Measurements from ENCODE around the gene NTMT1.
"Not testable (repeated sequence)": the region's sequence is repeated elsewhere in the genome, so short reads cannot be mapped to it uniquely, and the experiment has no call there.

Gene NTMT1

DNA sequence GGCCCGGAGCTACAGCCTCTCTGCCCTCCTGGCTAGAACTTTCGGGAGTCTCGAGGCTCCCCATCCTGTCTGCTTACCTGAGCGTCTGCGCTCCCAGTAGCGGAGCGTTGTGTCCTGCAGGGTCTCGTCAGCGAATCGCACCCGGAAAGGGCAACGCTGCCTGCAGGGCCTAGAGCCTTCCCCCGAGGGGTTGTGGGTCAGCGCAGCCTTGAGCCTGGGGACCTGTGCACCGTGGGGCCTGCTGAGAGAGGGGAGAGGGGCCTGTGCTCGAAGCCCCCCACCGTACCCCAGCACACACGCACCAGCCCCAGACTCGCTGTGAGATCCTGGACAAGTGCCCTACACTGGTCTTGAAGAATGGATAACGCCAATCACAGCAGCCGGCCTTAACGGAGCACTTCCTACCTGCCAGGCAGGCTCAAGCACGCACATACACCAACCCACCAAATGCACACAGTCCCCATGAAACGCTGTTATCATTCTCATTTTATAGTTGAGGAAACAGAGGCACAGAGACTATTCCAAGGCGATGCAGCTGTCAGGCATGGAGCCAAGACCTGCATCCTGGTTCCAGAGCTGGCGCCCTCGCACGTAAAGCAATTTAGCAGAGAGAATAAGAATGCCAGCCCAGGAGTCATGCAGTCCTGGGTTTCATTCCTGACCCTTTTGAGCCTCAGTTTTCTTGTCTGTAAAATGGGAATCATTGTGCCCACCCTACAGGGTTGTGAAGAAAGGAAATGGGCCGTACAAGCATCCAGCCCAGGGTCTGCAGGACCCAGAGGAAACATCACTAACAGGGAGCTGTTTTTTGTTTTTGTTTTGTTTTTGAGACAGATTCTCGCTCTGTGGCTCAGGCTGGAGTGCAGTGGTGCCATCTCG lies 10.3 kb upstream of the NTMT1 start:
- DNase-seq (ENCODE audit: low read depth) = no peak

DNA sequence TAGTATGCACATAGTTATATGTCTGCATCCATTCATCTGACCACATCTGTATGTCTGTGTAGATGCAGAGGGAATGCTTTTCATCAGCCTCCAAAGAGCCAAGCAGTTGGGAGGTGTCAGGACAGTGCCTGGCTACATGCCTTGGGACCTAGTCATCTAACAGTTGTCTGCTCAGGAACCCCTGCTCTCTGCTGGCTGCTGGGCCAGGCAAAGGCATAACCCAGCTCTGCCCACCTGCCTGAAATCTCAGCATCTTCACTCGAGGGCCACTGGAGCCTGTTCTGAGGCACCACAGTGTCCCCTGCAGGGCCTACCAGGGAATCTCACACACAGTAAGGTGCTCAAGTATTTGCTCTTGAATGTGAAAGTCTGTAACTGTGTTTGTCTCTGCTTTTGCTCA lies 8.8 kb upstream of the NTMT1 start:
- no peak for DNase-seq (ENCODE audit: low read depth)

DNA sequence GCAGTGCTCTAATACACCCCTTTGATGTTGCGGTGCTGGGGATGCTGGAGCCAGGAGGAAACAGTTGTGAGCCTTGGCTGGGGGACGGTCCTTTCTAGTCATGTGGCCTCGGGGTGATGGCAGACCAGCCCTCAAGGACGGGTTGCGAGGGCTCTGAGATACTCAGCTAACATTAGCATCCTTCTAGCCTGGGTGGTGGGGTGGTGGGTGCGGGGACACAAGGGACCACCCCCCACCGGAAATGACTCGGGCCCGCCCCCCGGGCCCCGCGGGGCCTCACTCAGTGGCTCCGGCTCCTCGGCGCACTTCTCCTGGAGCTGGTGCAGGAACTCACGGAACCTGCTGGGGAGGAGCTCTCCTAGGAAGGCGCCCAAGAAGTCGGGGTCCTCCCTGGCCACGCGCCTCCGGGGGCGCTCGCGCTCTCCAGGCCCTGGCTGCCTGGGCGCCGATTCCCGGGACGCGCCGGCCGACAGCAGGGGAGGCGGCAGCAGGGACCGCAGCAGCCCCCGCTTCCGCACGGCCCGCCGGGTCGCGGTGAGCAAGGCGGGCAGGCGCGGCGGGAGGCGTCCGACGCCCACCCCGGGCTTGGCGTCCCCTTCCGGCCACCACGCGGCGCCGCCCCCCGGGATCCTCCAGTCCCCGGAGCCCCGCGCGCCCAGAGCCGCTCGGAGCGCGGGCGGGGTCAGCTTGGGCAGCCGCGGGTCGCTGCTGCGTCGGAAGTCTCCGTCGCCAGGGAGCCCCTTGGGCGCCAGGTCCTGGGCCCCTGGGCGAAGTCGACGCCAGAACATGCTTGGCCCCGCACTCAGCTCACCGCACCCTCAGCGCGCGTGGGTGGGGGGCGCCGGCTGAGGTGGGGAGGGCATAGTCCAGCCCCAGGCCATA lies 5.9 kb upstream of the NTMT1 start:
- DNase-seq (ENCODE audit: low read depth) = no peak

DNA sequence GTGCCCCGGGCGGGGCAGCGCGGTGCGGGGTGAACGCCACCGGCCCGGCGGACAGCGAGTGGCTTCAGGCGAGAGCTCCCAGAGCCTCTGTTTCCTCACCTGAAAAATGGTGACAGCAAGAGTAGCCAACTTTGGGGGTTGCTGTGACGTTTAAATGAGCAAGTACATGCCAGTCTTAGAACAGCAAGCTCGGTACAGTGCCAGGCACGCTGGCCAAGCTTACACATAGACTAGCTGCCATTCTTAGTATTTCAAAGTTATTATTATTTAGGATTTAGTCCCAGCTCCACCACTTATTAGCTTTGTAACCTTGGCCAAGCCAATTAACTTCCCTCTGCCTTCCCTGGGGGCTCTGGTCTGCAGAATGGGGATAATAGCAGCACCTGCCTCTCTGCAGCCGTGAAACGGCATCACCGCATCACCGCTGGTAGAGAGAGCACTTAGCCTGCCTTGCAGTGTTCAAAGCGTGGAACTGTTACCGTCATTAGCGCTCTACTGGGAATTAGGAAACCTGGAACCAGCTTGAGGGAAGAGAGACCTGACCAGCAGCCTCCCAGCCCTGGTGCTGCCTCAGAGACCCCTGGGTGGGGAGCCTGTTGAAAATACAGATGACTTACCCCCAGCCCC lies 5.2 kb upstream of the NTMT1 start, which contains the start of gene C9orf50:
TSS of gene C9orf50 (minus strand) at position 433 of the 627 bp plus-strand sequence. CDS start 527 bp downstream, outside the sequence.
- no peak for DNase-seq (ENCODE audit: low read depth)

DNA sequence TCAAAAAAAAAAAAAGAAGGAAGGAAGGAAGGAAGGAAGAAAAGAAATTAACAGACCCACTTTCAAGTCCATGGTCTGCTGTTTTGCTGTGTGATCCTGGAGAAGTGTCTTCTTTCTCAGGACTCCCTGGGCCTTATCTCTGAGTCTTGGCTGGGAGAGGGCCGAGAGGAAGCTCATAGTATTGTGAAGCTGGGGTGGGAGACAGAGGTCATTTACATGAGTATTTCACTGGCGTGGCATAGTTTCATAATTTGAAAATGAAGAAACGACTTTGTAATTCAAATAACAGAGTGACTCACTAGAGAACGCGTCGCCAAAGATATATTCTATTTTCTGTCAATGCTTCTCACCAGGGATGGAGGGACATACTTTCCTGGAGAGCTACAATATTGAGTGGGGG lies 2.6 kb upstream of the NTMT1 start:
- no peak for DNase-seq (ENCODE audit: low read depth)

DNA sequence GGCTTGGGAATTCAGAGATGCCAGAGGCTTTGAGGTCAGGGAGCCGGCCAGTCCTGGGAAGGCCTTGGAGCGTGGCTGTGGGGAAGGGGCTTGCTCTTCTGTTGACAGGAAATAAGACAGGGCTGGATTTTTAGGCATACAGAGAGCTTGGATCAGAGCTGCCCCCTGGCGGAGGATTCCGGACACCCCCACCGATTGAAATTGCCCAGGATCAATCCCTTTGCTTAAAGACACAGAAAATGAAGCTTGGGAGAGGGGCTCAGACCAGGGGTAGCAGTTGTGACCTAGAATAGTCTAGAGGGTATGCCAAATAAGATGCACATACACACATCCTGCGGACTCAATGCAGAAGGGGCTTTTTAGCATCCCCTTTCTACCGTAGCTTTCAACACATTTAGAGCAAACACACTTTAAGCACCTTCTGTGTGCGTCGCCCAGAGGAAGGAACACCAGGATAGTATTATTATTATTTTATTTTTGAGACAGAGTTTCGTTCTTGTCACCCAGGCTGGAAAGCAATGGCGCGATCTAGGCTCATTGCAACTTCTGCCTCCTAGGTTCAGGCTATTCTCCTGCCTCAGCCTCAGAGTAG lies 1.7 kb upstream of the NTMT1 start:
- DNase-seq (ENCODE audit: low read depth) = peak; percentile 56

DNA sequence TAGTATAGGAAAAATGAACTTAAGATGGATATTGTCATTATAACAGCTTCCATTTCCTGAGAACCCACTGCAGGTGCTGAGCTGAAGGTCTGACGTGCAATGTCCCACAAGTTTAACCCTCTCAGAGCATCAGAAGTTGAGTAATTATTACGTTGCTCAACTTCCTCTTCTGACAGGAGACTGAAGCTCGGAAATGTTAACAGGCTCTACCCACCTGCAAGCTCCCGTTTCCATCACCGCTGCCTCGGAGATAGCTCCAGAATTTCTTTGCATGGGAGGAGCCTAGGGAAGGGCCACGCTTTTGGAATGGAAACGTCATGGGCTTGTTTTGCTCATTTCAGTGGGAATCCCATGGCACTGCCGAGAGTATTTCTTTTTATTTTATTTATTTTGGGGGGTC lies 1.0 kb upstream of the NTMT1 start:
- DNase-seq (ENCODE audit: low read depth) = no peak

DNA sequence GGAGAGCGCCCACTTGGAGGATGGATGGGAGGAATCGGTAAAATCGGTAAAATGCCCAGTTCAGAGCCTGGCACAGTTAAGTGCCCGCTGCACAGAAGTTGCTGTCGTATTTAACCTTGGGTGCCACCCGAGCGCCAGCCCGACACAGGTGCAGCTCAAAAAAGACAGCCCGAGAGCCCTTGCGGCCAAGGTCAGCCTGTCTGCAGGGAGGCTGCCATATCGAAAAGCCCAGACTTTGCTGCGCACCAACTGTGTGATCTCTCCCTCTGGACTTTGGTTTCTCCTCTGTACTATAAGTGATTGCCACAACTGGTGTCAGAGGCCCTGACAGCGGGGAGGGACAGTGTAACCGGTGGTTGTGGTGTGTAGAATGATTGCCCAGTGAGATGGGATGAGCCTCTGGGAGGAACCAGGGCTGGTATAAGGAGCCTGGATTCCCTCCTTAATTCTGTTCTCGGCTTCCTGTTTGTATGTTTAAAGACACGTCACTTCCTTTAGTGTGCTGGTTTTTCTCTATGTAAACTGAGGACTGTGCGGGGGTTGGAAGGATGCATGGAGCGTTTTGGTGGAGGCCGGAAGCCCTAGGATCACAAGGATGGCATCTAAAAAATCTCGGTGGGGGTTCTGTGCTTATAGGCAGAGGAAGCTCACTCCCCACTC lies 792 bp downstream of the NTMT1 start:
- no peak for DNase-seq (ENCODE audit: low read depth)

DNA sequence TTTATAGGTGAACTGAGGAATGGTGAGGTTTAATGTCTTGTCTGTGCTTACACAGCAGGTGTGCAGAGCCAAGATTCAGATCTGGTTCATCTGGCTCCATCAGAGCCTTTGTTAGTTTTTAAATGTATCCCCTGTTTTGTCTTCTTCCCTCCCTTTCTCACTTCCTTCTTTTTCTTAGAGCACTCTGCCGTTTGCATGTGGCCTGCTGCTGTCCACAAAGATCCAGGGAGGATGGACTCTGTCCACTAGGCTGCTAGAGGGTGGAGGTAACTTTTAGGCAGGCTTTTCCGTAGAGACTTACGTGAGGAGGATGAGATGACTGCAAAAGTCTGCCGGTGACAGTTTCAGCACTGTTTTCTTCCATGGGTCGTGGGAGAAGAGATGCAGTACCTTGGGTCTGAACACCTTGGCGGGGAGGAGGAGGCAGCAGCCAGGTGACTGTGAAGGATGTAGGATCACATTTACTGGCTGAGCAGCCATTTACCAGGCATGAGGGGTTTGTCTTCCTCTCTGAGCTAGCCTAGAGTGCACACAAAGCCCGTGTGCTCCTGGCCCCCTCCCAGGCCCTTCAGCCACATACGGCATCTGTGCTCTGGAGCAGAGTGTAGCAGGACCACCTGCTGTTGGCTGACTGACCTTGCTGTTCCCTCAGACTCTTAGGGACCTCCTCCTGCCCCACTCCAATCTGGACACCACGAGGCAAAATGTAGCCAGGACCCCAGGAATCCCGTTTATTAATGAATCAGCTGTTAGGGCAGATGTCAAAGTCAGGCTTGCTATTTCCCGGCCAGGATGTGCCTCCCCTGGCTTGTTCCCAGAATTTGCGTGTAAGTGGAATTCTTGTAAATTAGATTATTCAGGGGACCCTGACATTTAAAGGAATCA lies 1.8 kb downstream of the NTMT1 start:
- no peak for DNase-seq (ENCODE audit: low read depth)

DNA sequence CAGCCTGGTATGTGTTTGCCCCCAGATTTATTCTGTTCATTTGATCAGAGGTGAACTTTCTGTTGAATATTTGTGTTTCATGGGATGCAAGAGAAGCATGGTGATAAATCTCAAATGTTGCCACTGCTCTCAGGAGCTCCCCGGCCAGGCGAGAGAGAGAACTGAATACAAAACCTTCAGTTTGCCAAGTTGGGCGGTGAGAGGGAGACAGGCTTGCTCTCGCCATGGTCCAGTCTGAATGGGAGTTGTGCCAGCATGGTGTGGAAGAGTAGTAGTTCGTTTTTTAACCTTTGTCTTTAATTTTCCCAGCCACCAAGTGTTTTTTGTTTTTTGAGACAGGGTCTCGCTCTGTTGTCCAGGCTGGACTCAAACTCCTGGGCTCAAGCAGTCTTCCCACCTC lies 2.7 kb downstream of the NTMT1 start:
- no peak for DNase-seq (ENCODE audit: low read depth)

DNA sequence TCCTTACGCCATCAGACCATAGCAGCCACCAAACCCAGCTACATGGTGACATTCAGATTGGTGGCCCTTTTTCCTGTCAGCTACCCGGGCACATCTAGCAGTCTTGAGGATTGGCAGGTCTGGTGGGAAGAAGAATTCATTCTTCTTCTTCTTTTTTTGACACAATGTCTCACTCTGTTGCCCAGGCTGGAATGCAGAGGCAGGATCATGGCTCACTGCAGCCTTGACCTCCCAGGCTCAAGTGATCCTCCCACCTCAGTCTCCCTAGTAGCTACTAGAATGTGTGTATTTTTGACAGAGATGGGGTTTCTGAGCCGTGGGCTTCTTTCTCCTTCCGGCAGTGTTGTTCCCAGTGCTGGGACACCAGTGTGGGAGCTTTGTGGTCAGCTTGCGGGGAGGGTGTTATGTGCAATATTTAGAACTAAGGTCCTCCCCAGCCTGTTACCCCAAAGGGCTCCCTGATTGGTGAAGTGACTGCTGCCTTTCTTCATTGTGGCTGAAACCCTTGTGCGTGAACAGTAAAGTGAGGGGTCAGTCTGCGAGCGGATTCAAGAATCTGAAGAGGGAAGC lies 3.4 kb downstream of the NTMT1 start:
- no peak for DNase-seq (ENCODE audit: low read depth)

DNA sequence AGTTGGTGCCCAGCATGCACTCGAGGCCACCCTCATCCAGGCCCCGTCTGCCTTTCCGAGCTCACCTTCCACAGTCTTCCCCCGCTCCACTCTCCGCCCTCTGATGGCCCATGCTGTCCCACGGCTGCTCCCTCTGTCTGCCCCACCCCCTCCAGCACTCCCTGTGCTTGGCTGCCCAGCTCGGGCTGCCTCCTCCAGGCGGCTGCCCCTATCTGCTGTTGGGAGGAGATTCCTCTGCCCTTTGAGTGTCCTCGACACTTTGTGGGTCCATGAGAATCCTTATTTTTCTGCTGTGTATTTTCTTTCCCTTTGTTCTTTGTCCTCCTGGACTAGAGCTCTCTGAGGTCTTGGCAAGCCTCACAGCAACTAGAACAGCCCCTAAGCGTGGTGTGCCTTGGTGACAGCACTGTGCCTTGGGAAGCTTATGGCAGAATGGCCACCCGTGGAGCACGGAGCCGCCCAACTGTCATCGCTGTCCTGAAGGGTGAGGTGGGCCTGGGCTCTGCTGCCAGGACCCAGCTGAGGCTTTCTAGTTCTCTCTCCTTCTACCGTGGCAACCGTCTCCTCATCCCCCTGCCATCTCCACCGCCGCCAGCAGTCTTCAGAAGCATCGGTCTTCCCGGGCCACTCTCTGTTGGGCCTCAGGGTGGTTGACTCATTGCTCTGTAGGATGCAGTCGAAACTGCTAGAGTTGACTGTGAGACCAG lies 5.2 kb downstream of the NTMT1 start:
- DNase-seq (ENCODE audit: low read depth) = no peak

DNA sequence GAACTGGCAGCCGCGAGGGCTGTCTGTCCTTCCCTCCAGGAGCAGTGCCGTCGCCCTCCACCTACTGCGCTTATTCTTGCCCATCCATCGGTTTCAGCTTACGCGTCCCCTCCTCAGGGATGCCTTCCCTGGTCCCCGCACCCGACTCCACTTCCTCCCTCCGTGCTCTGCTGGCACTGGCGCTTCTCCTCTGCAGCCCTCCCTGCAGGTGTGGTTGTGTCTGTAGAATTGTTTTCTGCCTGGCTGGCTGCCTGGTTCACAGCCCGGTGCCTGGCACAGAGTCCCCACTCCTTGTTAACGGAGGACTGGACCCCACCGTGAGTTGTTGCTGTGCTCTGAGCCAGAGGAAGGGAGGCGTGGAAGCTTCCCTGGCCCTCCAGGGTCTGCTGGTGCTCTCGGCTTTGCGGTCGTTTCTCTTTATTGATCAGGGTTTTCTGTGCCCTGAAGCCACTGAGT lies 5.7 kb downstream of the NTMT1 start:
- no peak for DNase-seq (ENCODE audit: low read depth)

DNA sequence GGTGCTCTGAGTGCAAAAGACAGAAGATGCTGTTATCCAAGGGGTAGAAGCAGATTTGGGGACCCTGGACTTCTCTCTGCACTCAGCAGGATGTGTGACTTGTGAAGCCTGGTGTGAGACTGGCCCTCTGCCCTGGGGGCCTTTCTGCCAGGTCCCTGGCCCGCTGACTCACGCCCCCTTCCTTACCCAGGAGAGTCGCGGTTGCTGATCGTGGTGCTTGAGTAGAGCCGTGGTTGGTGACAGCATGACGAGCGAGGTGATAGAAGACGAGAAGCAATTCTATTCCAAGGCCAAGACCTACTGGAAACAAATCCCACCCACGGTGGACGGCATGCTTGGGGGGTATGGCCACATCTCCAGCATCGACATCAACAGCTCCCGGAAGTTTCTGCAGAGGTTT lies 6.5 kb downstream of the NTMT1 start:
- DNase-seq (ENCODE audit: low read depth) = no peak

DNA sequence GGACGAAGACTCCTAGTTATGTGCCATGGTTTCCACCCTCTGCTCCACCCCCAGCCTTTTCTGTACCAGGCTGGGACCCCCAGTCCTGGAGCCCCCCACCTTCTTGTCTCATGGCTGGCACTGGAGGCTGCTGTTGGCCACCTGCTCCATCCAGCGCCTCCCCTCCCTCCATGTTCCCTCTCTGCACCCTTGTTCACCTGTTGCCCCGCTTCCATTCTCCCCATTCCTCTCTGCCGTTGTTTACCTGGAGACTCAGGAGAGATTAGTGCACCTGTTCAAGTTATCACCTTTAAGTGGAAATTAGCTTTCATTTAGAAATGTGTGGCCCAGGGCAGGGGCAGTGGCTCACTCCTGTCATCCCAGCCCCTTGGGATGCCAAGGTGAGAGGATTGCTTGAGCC lies 7.2 kb downstream of the NTMT1 start:
- DNase-seq (ENCODE audit: low read depth) = no peak

DNA sequence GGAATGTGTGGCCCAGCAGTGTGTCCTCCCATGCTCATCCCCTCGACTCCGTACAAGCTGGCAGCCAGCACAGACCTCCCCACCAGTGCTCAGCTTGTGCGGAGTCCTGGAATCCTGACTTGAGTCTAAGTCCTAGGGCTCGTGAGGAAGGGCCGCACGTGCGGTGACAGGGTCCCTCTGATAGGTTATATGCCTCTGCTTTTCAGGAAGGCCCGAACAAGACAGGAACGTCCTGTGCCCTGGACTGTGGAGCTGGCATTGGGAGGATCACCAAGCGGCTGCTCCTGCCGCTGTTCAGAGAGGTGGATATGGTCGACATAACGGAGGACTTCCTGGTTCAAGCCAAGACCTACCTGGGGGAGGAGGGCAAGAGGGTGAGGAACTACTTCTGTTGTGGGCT lies 7.9 kb downstream of the NTMT1 start:
- no peak for DNase-seq (ENCODE audit: low read depth)

DNA sequence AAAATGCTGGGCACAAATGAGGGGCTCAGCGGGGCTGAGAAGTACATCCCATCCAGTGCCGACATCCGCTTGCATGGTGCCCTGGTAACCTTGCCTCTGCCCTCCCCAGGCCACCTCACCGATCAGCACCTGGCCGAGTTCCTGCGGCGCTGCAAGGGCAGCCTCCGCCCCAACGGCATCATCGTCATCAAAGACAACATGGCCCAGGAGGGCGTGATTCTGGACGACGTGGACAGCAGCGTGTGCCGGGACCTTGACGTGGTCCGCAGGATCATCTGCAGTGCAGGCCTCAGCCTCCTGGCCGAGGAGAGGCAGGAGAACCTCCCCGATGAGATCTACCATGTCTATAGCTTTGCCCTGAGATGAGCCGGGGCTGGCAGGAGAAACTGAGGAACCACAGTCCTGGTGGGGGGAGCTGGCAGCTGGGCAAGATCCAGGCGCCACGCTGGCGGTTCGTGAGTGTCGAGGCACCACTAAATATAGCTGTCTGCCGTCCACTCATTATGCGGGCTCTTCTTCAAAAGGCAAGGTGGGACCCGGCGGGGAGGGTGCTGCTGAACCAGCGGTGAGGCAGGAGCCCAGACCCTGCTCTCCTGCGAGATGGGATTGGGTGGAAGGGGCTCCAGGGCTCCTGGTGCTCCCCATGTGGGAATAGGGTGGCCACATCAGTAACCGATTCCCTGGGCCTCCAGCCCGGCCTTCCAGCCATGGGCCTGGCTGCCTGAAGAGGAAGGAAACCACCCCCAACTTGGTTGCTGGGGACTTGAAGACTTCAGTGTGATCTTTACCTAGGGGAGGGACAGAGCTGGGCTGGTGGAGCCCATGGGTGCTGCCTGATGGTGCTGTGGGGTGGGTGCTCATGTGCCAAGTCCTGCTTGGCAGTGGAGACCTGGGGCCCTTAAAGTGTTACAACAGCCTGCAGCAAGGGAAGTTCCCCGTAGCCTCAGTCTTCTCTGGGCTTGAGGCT lies 9.4 kb downstream of the NTMT1 start:
- DNase-seq (ENCODE audit: low read depth) = no peak

DNA sequence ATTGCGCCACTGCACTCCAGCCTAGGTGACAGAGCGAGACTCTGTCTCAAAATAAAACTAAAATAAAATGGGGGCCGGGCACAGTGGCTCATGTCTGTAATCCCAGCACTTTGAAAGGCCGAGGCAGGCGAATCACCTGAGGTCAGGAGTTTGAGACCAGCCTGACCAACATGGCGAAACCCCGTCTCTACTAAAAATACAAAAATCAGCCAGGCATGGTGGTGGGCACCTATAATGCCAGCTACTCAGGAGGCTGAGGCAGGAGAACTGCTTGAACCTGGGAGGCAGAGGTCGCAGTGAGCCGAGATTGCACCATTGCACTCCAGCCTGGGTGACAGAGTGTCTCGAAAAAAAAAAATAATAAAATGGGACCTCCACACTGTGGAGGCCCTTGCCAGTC lies 10.4 kb downstream of the NTMT1 start:
- DNase-seq (ENCODE audit: low read depth) = not testable (repeated sequence)
